Lower leg skin (tissue), 4 donors: ENCODE measurements around the gene SMCR8. TPM values are rescaled to one million over a fixed set of nuclear protein-coding genes. Genes with fewer than 3 reads are reported as not detected.
A peak's percentile ranks its signal among the peaks of the same experiment; 100 is the strongest.
"Not testable (repeated sequence)": the region's sequence is repeated elsewhere in the genome, so short reads cannot be mapped to it uniquely, and the experiment has no call there.

Source experiments
- DNase-seq, 2 donors: peaks; one replicate each; pipeline ENCODE4 v3.0.0-alpha.2; 2019; ENCODE audit warnings: low spot score in 2 of 2
- H3K4me3 ChIP-seq: fragments of 200-600 bp; sonication (generic); 2 replicates; pipeline ENCODE4 v1.5.1; 2017; ENCODE audit warnings: mild to moderate bottlenecking, low read depth; ENCODE audit not compliant: poor library complexity, severe bottlenecking
- POLR2A ChIP-seq, 2 donors: fragments of 450-650 bp; IDR thresholded peaks; one replicate each; pipeline ENCODE4 v1.6.1; 2016 to 2017; ENCODE audit warnings: antibody characterized with exemption in 2 of 2, mild to moderate bottlenecking in 1 of 2, moderate library complexity in 1 of 2
- WGBS, 2 donors: methylation state at CpG; one replicate each; pipeline ENCODE4 v1.1.5; 2018; 5-methylcytosine and 5-hydroxymethylcytosine counted together
- intact Hi-C: fragments of 100-400 bp; cut with DNase I; formaldehyde crosslinking; loops from one replicate; pipeline ENCODE4 v1.15.0; 2023; ENCODE audit warnings: low total_unique reads
- total RNA-seq, 4 donors: library from RNA; depleted of rRNA; stranded (reverse); fragments of >200 nt; gene quantifications; one replicate each; pipeline ENCODE4 v1.1.0, GENCODE V29; 2016
- TF ChIP-seq, protein P1 (sequence below), 3 donors: fragments of 450-650 bp; IDR thresholded peaks; one replicate each; pipeline ENCODE4 v1.5.1; 2016; ENCODE audit warnings: antibody characterized with exemption in 3 of 3, mild to moderate bottlenecking in 3 of 3, moderate library complexity in 2 of 3

The SMCR8 gene
- total RNA-seq, 4 donors from 2014 or later, result 14.0 to 23.7 (median 18.4) TPM

DNA sequence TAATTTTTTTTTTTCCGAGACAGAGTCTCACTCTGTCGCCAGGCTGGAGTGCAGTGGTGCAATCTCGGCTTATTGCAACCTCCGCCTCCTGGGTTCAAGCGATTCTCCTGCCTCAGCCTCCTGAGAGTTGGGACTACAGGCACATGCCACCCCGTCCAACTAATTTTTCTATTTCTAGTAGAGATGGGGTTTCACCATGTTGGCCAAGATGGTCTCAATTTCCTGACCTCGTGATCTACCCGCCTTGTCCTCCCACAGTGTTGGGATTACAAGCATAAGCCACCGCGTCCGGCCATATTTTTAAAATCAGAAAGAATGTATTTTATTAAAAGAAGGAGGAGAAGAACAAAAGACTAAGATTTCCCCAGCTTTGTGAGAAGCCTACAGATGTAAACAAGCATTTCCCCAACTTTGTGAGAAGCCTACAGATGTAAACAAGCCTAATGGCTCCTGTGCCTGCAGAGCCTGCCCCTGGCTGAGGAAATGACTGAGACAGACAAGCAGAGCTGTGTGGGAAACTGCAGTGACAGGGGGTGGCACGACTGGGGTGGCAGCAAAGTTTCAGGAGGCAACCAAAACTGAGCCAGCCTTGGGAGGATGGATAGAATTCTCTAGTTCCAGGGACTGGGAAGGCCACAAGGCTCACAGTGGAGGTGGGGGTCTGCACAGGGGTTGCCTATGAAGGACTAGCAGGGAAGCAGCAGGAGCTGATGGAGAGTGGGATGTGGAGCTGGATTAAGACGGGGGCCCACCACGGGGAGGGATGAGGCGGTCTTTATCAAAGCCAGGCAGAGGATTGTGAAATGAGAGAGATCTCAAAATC, 23.2 kb upstream of the SMCR8 start:
- intact Hi-C loops, result no loop called here
- TF ChIP-seq, protein P1, sequence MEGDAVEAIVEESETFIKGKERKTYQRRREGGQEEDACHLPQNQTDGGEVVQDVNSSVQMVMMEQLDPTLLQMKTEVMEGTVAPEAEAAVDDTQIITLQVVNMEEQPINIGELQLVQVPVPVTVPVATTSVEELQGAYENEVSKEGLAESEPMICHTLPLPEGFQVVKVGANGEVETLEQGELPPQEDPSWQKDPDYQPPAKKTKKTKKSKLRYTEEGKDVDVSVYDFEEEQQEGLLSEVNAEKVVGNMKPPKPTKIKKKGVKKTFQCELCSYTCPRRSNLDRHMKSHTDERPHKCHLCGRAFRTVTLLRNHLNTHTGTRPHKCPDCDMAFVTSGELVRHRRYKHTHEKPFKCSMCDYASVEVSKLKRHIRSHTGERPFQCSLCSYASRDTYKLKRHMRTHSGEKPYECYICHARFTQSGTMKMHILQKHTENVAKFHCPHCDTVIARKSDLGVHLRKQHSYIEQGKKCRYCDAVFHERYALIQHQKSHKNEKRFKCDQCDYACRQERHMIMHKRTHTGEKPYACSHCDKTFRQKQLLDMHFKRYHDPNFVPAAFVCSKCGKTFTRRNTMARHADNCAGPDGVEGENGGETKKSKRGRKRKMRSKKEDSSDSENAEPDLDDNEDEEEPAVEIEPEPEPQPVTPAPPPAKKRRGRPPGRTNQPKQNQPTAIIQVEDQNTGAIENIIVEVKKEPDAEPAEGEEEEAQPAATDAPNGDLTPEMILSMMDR (IDR thresholded peaks at IDR 0.05), result no peak
- TF ChIP-seq POLR2A (IDR thresholded peaks at IDR 0.05), result no peak
- no peak overlapping the region for H3K4me3 ChIP-seq
- no peak for DNase-seq
- 90 to 91% methylated on average over 15 of the region's 15 CpGs for WGBS, 2 donors

DNA sequence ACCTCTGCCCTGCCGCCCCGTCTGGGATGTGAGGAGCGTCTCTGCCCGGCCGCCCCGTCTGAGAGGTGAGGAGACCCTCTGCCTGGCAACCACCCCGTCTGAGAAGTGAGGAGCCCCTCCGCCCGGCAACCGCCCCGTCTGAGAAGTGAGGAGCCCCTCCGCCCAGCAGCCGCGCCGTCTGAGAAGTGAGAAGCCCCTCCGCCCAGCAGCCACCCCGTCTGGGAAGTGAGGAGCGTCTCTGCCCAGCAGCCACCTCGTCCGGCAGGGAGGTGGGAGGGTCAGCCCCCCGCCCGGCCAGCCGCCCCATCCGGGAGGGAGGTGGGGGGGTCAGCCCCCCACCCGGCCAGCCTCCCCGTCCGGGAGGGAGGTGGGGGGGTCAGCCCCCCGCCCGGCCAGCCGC, 17.0 kb upstream of the SMCR8 start:
- H3K4me3 ChIP-seq, DNase-seq, intact Hi-C loops: not testable (repeated sequence)
- no CpG with 5 or more reads among the region's 30 CpGs for WGBS, 2 donors

DNA sequence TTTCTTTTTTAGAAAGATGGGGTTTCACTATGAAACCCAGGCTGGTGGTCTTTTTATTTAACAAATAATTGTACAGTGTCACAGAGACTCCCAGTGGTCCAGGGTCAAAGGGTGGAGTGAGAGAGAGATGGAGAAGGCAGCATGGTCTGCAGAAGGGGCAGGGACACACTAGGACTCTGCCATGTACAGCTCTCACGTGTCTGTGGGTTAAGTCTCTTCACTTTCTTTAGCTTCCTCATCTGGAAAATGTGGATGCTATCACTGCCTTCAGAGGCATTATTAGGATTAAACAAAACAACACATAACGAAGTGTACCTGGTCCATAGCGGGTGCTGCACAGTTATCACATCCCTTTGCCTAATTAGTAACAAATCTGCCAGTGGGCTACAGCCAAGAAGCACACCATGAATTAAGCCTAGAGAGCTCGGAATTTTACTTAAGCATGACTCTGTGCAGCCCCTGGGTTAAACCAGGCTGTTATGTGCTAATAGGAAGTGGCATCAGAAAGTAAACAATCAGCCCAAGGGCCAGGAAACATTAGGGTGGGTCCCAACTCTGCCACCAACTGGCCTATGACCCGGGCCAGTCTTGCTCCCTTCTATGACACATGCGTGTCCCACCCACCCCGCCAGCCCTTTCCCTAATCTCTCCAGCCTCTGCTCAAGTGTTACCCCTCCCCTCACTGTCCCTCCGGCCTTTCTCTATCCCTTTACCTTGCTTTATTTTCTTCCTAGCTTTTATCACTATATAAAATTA, 14.2 kb upstream of the SMCR8 start:
- no peak for DNase-seq
- 73 to 80% methylated on average over 8 of the region's 8 CpGs for WGBS, 2 donors
- intact Hi-C loops, result no loop called here
- TF ChIP-seq, protein P1 (IDR thresholded peaks at IDR 0.05), result no peak
- TF ChIP-seq POLR2A (IDR thresholded peaks at IDR 0.05), result no peak
- H3K4me3 ChIP-seq, result no peak overlapping the region

DNA sequence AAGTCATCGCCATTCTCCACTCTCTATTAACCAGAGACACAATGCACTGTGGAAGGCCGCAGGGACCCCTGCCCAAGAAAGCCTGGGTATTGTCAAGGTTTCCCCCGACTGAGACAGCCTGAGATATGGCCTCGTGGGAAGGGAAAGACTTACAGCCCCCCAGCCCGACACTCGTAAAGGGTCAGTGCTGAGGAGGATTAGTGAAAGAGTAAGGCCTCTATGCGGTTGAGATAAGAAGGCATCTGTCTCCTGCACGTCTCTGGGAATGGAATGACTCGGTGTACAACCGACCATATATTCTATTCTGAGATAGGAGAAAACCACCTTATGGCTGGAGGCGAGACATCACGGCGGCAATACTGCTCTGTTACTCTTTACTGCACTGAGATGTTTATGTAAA, 11.9 kb upstream of the SMCR8 start:
- intact Hi-C loops, DNase-seq, H3K4me3 ChIP-seq: not testable (repeated sequence)
- WGBS, 2 donors, result 81 to 85% methylated on average over 13 of the region's 13 CpGs

DNA sequence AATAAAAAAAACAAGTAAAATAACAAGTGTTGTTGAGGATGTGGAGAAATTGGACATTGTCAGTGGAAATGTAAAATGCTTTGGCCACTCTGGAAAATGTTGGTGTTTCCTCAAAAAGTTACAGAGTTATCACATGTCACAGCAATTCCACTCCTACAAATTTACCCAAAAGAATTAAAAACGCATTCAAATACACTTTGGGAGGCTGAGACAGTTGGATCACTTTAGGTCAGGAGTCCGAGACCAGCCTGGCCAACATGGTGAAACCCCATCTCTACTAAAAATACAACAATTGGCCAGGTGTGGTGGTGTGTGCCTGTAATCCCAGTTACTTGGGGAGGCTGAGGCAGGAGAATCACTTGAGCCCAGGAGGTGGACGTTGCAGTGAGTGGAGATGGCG, 5.9 kb upstream of the SMCR8 start:
- intact Hi-C loops, result no loop called here
- H3K4me3 ChIP-seq, result no peak overlapping the region
- TF ChIP-seq, protein P1 (IDR thresholded peaks at IDR 0.05), result no peak
- TF ChIP-seq POLR2A (IDR thresholded peaks at IDR 0.05), result no peak
- WGBS, 2 donors, result 97 to 98% methylated on average over 4 of the region's 4 CpGs
- no peak for DNase-seq

DNA sequence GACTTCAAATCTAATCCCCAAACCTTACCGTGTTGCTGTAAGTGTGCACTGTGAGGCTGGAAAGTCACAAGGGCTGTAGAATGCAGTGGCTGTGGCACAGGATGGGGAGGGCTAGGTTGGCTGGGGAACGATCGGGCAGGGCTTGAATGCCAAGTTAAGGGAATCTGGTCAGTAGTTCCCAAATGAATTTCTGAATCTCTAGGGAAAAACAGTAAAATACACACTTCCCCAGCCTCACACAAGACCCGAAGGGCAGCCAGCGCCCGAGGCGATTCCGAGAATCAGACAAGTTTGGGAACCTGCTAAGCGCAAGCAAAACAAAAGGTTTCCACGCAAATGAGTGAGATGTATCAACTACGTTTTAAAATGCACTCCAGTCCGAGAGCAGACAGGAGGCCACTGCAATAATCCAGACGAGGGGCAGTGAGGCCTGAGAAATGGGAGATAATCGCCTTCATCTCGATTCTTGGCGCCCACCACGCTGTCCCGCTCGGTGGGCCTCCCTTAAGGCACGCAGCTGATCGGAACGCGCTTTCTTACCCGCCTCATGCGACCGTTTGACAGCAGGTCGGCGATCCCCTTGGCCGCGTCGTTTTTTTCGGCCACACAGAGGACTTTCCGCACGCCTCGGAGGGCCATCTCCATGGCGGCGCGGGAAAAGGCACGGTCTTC, 898 bp upstream of the SMCR8 start:
- H3K4me3 ChIP-seq, result peak overlapping the region; percentile 67
- TF ChIP-seq, protein P1 (IDR thresholded peaks at IDR 0.05), result no peak
- DNase-seq, result no peak
- WGBS, 2 donors, result 0% methylated on average over 31 to 38 of the region's 39 CpGs
- intact Hi-C loops, result no loop called here
